Activated gamma-delta T cell treated with anti-CD3 and anti-CD28 coated beads, Interleukin-2, amount 50 U/mL, for 16 hours (primary cell): ENCODE data around the gene POGLUT3.

ENCODE experiments used
- DNase-seq: peaks from one replicate; pipeline ENCODE4 v3.0.0-alpha.2; 2020; ENCODE audit warnings: low read depth

POGLUT3 gene

DNA sequence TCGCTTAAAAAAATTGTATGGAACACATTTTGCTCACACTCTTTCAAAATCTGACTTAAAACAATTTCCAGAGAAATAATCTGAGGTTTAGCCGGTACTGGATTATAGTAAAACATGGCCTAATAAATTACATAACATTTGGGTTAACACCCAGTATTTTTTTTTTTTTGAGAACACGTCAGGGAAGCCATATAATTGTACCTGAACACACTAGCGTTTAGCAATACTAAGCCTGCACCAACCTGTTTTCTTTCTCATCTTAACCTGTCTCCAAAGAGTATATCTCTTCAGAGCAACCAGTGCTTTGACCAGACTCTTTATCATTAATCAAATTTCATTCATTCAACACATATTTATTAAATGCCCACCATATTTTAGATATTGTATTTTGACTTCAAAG, 2.0 kb upstream of the POGLUT3 start:
- DNase-seq: no peak

- DNase-seq: no peak
Observed at GRCh38 chr11:108498816-108499408, 728 bp upstream of the POGLUT3 start.

GRCh38 chr11:108497317-108498045, 703 bp downstream of the POGLUT3 start:
- peak; percentile 46 for DNase-seq

- no peak for DNase-seq
Observed at GRCh38 chr11:108496643-108497256, 1.4 kb downstream of the POGLUT3 start.

DNA sequence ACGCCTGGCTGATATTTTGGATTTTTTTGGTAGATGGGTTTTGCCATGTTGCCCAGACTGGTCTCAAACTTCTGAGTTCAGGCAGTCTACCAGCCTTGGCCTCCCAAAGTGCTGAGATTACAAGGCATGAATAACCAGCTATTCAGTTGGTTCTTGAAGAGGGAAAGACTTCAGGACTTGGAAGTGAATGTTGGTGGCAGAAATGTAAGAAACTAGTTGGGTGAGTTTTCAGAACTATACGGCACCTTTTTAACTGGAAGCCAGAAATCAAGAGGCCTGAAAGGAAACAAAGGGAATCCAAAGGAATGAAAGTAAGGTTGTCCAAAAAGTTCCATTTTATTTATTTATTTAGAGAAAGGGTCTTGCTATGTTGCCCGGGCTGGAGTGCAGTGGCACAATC, 2.9 kb downstream of the POGLUT3 start:
- no peak for DNase-seq

DNA sequence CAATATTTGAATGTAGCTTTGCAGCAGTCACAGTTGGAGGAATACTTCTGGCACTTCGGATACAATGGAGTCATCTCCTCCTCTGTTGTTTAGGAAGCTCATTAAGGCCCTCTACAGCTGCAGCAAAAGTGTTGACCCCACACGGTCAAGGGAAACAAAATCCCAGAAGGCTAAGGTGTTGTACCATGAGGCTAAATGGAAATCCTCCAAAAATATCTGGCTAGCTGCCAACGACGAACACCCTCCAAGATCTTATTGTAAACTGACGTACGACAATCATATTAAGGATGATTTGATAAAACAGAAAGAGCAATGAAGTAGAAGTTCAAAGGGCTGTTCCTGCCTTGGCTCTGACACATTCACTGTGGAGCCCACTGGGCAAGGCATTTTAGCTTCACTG, 4.0 kb downstream of the POGLUT3 start:
- DNase-seq: no peak

- no peak for DNase-seq
Observed at GRCh38 chr11:108491936-108492335, 6.2 kb downstream of the POGLUT3 start.

DNA sequence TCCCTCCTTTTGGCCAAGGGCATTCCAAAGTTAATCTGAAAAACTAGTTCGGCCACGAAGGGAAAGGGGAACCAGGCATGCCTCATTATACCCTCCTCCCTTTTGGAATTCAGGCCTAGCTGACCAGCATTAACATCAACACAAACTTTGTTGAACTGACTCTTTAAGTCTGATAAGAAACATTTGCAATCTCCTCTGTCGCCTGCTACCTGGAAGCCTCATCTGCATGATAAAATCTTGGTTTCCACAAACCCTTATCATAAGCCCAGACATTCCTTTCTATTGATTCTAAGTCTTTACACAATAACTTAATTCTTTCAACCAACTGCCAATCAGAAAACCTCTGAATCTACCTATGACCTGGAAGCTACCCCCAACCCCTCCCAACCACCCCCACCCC, 11.4 kb downstream of the POGLUT3 start:
- no peak for DNase-seq

GRCh38 chr11:108486331-108486730, 11.9 kb downstream of the POGLUT3 start:
- DNase-seq: no peak

DNA sequence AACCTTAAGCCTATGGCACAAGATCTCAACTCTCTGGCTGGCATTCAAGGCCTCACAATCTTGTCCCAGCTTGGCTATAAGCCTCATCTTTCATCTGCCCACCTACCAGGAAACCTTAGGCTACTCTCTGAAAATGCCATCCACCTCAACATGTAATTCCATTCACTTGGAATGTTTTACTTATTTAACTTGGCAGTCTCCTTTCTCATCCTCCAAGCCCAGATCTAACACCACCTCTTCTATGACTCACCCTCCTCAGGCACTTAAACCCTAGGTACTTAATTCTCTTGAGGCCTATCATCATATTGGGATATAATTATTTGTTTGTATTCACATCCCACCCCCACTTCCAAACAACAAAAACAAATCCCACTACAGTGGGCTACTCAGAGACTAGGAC, 15.0 kb downstream of the POGLUT3 start:
- DNase-seq: no peak

DNA sequence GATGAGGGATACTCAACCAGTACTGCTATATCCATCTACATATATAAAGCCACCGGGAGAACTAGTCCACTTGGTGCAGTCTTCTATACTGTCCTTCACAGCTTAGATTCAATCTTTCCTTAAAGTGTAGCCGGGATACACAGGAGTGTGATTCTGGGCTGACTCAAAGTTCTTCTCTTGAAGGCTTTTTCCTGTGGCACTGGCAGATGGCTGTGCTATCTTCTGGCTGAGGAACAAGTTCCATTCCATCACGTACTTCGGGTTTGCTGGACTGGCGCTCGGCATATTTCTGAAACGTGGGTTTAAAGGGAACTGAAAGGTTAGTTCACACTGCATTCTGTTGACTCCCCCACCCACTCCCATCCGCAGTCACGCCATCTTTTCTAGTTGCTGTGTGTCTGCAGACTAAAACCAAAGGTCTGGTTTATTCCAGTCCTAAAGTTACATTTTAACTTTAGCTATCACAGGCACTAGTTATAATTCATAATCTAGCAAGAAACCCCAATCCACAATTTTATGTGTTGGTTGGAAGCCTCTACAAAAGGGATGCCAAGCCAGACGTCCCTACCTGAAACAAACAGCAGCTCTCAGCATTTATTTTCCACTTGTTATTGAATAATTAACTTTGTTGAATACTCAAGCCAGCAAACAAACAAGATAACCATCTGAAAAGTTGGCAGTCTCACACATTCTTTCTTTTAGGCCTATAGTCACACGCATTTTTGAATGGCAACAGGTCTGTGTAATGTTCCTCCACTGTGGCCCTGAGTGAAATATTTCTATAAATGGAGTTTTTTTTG, 23.3 kb downstream of the POGLUT3 start:
- DNase-seq: no peak

DNA sequence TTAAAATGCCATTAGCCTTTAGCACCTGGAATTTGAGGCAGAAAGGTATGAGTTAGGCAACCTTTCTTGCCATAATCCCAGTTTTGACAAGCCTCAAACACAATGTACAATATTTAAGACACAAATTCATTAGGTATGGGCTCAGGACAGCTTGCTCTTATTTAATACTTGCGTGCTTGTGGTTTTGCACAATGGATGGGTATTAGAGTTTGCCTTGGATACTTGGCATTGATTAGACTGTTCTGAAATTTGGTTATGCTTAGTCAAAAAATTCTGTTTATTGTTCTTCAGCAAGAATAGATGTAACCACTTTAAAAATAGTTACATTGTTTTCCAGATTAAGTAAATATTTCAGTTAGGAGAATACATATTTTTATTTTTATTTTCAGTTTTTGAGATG, 25.5 kb downstream of the POGLUT3 start:
- no peak for DNase-seq

DNA sequence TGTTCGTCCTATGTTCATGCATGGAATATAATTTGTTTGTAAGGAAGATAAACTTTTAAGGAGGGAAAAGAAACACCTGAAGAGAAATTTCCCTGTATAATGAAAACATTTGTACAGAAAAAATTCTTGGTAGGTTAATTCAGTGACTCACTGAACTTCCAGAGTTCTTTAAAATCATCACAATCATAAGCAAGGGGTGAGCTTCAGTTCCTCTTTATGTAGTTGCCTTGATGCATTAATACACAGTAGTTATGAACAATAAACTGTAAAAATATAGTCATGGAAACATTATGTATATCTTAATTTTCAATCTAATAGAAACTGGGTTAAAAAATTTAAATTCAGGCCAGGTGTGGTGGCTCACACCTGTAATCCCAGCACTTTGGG, 29.7 kb downstream of the POGLUT3 start:
- no peak for DNase-seq

- peak; percentile 91 for DNase-seq
Observed at GRCh38 chr11:108467091-108467823, 30.9 kb downstream of the POGLUT3 start, which contains the start of gene C11orf65. C11orf65 (minus strand) TSS chr11:108467529; CDS start chr11:108461559, 5,970 bp downstream.

GRCh38 chr11:108466405-108466804, 31.8 kb downstream of the POGLUT3 start:
- no peak for DNase-seq

DNA sequence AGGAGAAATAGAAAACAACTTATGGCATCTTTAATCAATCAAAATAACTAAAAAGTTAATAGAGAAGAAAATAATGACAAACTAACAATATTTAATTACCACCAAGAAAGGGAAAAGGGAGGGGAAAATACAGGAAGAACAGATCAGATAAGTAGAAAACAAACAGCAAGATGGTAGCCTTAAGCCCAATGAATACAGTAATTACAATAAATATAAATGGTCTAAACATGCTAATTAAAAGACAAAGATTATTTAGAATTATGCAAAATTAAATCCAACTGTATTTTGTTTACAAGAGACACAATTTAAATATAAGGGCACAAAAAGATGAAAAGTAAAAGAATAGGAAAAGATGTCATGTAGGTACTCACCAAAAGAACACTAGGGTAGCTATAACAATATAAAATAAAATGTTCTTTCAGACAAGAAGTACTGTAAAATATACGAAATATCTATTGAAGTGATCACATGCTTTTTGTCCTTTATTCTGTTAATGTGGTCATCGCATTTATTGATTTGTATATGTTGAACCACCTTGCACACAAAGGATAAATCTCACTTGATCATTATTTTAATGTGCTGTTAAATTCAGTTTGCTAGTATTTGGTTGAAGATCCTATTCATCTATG, 44.9 kb downstream of the POGLUT3 start:
- no peak for DNase-seq
